ENCODE measurements around the gene ABCG5. TPM values are rescaled to one million over a fixed set of nuclear protein-coding genes. Genes with fewer than 3 reads are reported as not detected.

Gene ABCG5
- total RNA-seq, 1 donor from 2014 or later, result not detected

DNA sequence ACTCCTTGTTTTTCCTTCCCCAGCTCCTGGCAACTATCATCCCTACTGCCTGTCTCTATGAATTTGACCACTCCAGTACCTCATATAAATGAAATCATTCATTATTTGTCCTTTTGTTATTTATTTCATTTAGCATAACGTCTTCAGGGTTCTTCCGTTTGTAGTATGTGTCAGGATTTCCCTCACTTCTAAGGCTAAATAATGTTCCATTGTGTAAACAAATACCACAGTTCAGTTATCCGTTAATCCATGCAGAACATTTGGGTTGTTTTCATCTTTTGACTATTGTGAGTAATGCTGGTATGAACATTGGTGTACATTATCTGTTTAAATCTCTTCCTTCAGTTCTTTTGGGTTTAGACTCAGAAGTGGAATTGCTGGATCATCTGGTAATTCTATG lies 46.0 kb downstream of the ABCG5 start:
- Histone ChIP-seq H3K9me3 (no peaks in the 10 kb centered on the region), H3K4me1 (no peaks in the 10 kb centered on the region), H3K27me3 (no peaks in the 10 kb centered on the region), H3K27ac (no peak overlapping the region), H3K4me3 (no peak overlapping the region), H3K36me3 (peaks cover 0 to 14% of the 10 kb centered on the region in 2 donors)
- DNase-seq (ENCODE audit: extremely low spot score in 2 of 2), result no peak
- intact Hi-C loops (cut with DNase I), result no loop called here
- TF ChIP-seq POLR2AphosphoS5 (IDR thresholded peaks at IDR 0.05; ENCODE audit: insufficient read depth in 1 of 2, low read depth in 1 of 2) (no peak), POLR2A (IDR thresholded peaks at IDR 0.05) (no peak)
- TF ChIP-seq, protein P1, sequence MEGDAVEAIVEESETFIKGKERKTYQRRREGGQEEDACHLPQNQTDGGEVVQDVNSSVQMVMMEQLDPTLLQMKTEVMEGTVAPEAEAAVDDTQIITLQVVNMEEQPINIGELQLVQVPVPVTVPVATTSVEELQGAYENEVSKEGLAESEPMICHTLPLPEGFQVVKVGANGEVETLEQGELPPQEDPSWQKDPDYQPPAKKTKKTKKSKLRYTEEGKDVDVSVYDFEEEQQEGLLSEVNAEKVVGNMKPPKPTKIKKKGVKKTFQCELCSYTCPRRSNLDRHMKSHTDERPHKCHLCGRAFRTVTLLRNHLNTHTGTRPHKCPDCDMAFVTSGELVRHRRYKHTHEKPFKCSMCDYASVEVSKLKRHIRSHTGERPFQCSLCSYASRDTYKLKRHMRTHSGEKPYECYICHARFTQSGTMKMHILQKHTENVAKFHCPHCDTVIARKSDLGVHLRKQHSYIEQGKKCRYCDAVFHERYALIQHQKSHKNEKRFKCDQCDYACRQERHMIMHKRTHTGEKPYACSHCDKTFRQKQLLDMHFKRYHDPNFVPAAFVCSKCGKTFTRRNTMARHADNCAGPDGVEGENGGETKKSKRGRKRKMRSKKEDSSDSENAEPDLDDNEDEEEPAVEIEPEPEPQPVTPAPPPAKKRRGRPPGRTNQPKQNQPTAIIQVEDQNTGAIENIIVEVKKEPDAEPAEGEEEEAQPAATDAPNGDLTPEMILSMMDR (IDR thresholded peaks at IDR 0.05), result no peak

DNA sequence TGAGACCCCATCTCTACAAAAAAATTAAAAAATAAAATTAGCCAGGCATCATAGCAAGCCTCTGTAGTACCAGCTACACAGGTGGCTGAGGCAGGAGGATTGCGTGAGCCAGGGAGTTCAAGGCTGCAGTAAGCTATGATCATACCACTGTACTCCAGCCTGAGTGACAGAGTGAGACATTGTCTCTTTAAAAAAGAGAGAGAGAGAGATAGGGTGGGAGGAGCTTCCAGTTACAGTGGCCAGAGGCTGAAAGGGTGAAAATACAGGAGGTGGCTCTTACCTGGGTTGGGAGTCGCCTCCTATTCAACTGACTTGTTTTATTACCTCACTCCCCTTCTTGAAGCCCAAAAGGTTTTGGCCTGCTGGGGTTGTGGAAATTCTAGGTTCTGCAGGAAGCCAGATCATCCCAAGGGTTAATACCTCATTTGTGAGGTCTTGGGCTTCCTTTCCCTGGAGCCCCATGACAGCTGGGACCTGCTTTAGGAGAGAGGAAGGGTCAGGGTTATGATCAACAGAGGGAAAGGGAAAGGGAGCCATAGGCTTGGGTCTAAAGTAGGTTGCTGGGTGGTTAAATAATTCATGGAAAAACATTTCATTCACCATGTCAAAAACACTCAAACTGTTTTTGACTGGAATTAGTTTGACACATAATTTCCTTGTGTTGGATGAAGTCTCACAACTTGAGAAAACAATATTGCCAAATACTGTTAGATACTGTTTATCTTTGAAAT lies 47.4 kb downstream of the ABCG5 start:
- no peak overlapping the region for H3K27ac ChIP-seq
- TF ChIP-seq, protein P1 (IDR thresholded peaks at IDR 0.05), result no peak
- H3K27me3 ChIP-seq, result no peaks in the 10 kb centered on the region
- H3K4me3 ChIP-seq, result no peak overlapping the region
- H3K4me1 ChIP-seq, result no peaks in the 10 kb centered on the region
- H3K36me3 ChIP-seq, result peaks cover 0 to 23% of the 10 kb centered on the region in 2 donors
- DNase-seq (ENCODE audit: extremely low spot score in 2 of 2), result no peak
- intact Hi-C loops (cut with DNase I), result no loop called here
- no peaks in the 10 kb centered on the region for H3K9me3 ChIP-seq

DNA sequence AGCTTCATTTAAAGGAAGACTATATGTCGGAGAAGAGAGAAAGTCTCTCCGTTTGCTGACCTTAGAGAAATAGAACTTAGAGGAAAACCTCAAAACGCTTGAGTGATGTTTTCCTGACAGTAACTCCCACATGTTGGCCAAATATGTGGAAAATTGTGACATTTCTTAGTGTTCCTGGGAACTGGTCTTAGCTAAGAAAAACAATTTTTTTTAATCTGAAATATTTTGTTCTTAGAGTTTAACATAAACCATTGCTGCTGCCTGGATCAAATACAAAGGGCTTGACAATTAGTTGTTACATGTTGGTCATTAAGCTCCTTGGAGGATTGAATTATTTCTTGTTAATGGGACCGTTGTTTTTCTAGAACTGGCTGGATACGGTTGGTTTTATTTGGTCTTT lies 48.5 kb downstream of the ABCG5 start:
- H3K4me1 ChIP-seq, result no peaks in the 10 kb centered on the region
- DNase-seq (ENCODE audit: extremely low spot score in 2 of 2), result no peak
- H3K36me3 ChIP-seq, result peaks cover 0 to 23% of the 10 kb centered on the region in 2 donors
- H3K9me3 ChIP-seq, result no peaks in the 10 kb centered on the region
- no peaks in the 10 kb centered on the region for H3K27me3 ChIP-seq
- TF ChIP-seq POLR2AphosphoS5 (IDR thresholded peaks at IDR 0.05; ENCODE audit: insufficient read depth in 1 of 2, low read depth in 1 of 2) (peak in 1 of 2 donors; percentile 17), POLR2A (IDR thresholded peaks at IDR 0.05) (no peak)
- H3K27ac ChIP-seq, result peak overlapping the region; percentile 42
- intact Hi-C loops (cut with DNase I), result no loop called here
- no peak overlapping the region for H3K4me3 ChIP-seq

DNA sequence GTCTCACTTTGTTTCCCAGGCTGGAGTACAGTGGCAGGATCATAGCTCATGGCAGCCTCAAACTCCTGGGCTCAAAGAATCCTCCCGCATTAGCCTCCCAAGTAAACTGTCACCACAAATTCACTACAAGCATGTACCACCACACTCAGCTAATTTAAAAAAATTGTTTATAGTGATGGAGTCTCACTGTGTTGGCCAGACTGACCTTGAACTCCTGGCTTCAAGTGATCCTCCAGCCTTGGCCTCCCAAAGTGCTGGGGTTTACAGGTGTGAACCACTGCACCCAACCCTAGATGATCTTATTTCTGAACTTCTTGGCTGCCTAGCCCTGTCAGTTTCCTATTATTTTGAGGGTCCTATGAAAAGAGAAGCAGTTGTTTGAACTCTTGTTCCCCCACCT lies 50.0 kb downstream of the ABCG5 start:
- no peaks in the 10 kb centered on the region for H3K9me3 ChIP-seq
- no peaks in the 10 kb centered on the region for H3K27me3 ChIP-seq
- peaks cover 0 to 23% of the 10 kb centered on the region in 2 donors for H3K36me3 ChIP-seq
- H3K27ac ChIP-seq, result no peak overlapping the region
- TF ChIP-seq, protein P1 (IDR thresholded peaks at IDR 0.05), result no peak
- TF ChIP-seq POLR2A (IDR thresholded peaks at IDR 0.05) (no peak), POLR2AphosphoS5 (IDR thresholded peaks at IDR 0.05; ENCODE audit: insufficient read depth in 1 of 2, low read depth in 1 of 2) (no peak)
- no peak overlapping the region for H3K4me3 ChIP-seq
- intact Hi-C loops (cut with DNase I), result no loop called here
- no peak for DNase-seq (ENCODE audit: extremely low spot score in 2 of 2)
- H3K4me1 ChIP-seq, result no peaks in the 10 kb centered on the region

DNA sequence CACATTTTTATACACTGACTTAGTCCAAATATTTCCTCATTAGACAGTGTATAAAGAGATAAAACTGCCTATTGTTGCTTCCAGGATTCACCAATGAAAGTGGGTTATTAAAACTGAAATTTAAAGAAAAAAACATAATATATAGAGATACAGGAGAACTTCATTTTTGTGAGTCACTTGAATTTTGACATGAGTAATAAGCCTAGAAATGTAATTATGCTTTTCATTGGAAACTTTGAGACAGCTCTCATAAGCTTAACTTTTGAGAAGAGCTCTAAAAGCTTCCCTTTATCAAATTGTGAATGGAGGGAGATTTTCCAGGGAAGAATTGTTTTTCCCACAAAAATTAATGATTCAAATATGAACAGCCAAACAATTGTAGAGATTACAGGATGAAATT lies 50.7 kb downstream of the ABCG5 start:
- H3K4me3 ChIP-seq, result no peak overlapping the region
- H3K9me3 ChIP-seq, result no peaks in the 10 kb centered on the region
- H3K4me1 ChIP-seq, result no peaks in the 10 kb centered on the region

More for the DNA sequence above, 50.7 kb downstream of the ABCG5 start:
- Histone ChIP-seq H3K36me3 (peaks cover 0 to 19% of the 10 kb centered on the region in 2 donors), H3K27ac (no peak overlapping the region), H3K27me3 (no peaks in the 10 kb centered on the region)
- intact Hi-C loops (cut with DNase I), result no loop called here
- TF ChIP-seq, protein P1 (IDR thresholded peaks at IDR 0.05), result no peak
- TF ChIP-seq POLR2A (IDR thresholded peaks at IDR 0.05) (no peak), POLR2AphosphoS5 (IDR thresholded peaks at IDR 0.05; ENCODE audit: insufficient read depth in 1 of 2, low read depth in 1 of 2) (no peak)
- DNase-seq (ENCODE audit: extremely low spot score in 2 of 2), result no peak
